Skeletal muscle cell (primary cell): ENCODE measurements around the gene STKLD1.

Experiments
- DNase-seq: peaks from one replicate; pipeline ENCODE4 v3.0.0-alpha.2; 2010; ENCODE audit warnings: low read depth
- H3K4me3 ChIP-seq: 2 replicates; pipeline ENCODE4 v1.5.1; 2011; ENCODE audit warnings: low read depth, mild to moderate bottlenecking, control low read depth, low read length, moderate library complexity

Gene STKLD1

GRCh38 chr9:133402689-133403088 lies 26.5 kb downstream of the STKLD1 start:
- no peak for DNase-seq
- no peak overlapping the region for H3K4me3 ChIP-seq

DNA sequence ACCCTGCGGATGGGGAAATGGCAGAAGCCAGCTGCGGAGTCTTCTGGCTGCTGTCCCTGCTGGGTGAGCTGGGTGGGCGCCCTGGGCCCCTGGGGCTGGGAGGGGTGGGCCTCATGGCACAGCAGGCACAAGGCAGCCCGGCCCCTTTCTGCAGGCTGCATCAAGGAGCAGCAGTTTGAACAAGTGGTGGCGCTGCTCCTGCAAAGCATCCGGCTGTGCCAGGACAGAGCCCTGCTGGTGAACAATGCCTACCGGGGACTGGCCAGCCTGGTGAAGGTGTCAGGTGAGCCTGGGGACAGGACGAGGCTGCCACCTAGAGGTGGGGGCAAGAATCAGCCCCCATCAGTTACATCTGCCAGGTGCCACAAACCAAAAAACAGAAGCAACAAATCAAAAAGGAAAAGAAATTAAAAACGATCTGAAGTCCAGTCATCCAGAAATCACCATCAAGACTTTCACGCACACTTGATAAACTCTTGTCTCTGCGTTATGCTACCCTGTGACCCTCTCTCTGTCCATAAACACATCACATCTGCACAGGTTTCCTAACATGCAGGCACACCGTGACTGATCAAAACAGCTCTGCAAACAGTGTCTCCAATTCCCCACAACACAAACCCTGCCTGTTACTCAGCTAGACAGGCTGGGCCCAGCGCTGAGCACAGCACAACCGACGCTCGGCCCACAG lies 27.7 kb downstream of the STKLD1 start:
- no peak overlapping the region for H3K4me3 ChIP-seq
- no peak for DNase-seq

DNA sequence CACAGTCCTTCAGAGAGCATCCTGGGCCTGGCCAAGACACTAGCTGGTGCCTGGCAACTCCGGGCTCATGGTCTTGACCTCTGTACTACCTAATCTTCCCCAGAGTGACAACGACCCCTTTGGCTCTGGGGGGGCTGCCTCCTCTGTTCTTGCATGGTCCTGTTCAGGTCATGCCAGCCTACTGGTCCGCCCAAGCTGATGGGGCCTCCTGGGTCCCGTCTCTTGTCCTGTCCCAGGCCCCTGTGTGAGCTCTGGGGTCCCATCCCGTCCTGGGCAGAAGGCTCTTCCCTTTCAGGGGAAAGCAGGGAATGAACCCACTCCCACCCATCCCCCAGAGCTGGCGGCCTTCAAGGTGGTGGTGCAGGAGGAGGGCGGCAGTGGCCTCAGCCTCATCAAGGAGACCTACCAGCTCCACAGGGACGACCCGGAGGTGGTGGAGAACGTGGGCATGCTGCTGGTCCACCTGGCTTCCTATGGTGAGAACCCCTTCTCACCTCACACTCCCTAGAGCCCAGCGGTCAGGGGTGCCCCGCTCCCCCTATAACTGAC lies 28.4 kb downstream of the STKLD1 start:
- no peak overlapping the region for H3K4me3 ChIP-seq
- no peak for DNase-seq

DNA sequence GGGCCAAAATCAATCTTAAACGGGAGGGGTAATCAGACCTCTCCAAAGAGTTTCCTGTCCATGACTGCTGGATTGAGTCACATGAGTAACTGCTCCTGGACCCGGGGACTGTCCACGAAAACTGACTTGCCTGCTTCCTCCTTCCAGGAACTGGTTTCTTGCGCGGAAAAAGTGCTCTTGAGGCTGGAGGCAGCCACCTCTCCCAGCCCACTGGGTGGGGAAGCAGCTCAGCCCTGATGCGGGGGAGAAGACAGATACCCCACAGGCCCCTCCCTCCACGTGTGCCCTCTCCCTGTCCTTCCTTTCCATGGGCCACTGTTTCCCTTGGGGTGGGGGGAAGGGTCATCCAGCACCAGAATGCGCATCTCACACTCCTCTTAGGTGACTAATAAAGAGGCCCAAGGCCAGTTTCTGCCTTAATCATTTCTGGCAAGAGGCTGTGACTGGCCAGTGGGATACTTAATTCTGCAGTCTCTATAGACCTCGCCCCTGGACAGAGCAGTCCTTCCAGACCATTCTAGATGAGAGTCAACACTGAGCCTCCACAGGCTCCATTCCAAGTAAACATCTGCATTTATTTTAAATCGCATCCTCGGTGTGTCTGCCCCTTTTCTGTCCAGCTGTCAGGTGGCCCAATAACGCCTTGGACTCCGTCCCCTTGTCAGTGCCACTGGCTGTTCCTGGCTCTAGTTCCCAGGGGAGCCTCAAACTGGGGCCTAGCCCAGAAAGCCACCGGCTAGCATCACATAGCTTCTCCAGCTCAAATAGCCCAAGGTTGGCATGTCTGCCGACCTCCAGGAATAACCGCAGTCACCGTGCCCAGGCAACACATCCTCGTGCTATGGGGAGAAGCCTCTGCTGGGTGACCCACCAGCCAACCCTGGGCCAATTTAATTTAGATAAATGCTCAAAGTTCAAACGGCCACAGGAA lies 29.6 kb downstream of the STKLD1 start:
- H3K4me3 ChIP-seq, result no peak overlapping the region
- no peak for DNase-seq

DNA sequence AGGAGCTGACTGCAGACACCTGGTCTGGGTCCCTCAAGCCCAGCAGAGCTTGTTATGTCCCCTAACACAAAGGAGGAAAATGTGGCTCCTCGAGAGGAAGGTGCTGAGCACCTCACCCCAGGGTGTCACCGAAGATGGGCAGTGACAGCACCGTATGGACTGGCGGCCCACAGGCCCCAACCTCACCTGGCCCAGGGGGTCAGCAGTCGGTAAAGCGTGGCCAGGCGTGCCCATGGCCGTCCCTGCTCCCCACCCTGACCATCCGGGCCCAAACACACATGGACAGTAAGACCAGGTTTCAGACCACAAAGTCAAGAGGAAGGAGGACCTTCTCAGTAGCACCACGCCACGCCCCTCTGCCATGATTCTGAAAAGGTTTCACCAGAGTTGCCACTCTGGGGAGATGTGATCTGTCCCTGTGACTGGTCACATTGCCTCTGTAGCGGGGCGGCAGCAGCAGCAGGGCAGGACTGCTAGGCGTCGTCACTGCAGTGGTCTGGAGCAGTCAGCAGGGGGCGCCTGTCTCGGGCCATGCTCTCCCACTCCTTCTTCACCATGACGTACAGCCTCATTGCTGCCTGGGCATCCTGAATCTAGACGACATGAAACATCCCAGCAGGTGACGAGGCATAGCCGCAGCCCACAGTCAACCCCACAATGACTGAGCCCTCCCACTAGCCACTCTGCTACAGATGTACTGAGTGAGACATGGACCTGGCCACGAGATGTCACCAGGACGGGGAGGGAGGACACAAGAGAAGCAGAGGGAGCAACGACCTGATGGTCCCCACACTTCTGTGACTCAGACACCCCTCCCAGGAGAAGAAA lies 30.5 kb downstream of the STKLD1 start:
- DNase-seq, result no peak

GRCh38 chr9:133408042-133408441 lies 31.9 kb downstream of the STKLD1 start:
- no peak for DNase-seq

More for the DNA sequence above, 30.5 kb downstream of the STKLD1 start:
- no peak overlapping the region for H3K4me3 ChIP-seq

GRCh38 chr9:133415170-133415569 lies 39.0 kb downstream of the STKLD1 start:
- H3K4me3 ChIP-seq, result no peak overlapping the region
- DNase-seq, result no peak

More at GRCh38 chr9:133408042-133408441, 31.9 kb downstream of the STKLD1 start:
- no peak overlapping the region for H3K4me3 ChIP-seq

DNA sequence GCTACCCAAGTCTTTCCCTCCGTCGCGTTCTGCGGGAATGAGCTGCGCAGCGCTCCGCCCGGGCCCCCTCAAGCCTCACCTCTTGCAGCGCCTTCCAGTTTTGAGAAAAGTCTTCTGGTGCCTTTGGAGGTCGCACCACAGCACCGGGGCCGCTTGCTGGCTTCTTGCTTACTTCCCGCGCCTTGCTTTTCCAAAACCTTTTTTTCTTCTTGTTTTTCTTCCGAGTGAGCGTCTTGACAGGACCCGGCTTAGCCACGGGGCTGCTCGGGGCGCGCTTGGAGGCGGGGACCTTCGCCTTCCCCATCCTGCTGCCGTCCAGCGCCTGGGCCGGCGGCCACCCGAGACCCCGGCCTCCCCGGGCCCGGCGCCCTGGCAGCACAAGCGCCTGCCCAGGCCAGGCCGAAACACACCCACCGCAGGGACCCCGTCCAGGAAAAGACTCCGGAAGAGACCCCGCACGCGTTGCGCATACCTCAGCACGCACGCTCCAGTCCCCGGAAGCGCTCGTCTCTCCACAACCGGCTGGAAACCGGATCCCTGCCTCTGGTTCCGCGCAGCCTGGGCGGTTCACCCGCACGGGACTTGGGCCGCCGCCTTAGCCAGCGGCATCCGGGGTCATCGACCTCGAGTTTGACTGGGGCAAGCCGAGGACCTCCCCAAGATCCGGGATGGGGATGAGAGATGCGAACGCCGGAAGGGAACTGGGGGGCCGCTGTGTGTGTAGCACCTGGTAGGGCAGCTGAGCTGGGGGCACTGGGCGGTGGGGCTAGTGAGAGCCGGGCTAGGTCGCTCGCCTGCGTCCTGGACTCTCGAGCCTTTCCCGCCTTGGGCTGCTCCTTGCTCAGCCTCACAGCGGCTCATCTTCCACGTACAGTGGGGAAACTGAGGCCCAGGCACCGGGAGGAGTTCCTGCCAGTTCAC lies 41.6 kb downstream of the STKLD1 start, which contains the start of gene REXO4:
REXO4 (minus strand) TSS at position 470 of the 921 bp plus-strand sequence; CDS start at position 304, 166 bp downstream.
- peak; percentile 66 for DNase-seq
- H3K4me3 ChIP-seq, result peak within 1 kb of the TSS; percentile 94

- no peak for DNase-seq
- H3K4me3 ChIP-seq, result peak overlapping the region; percentile 94
These were observed 42.8 kb downstream of the STKLD1 start for GRCh38 chr9:133419005-133419404.

- H3K4me3 ChIP-seq, result no peak overlapping the region
- DNase-seq, result no peak
These were observed 44.2 kb downstream of the STKLD1 start for GRCh38 chr9:133420392-133420827.

DNA sequence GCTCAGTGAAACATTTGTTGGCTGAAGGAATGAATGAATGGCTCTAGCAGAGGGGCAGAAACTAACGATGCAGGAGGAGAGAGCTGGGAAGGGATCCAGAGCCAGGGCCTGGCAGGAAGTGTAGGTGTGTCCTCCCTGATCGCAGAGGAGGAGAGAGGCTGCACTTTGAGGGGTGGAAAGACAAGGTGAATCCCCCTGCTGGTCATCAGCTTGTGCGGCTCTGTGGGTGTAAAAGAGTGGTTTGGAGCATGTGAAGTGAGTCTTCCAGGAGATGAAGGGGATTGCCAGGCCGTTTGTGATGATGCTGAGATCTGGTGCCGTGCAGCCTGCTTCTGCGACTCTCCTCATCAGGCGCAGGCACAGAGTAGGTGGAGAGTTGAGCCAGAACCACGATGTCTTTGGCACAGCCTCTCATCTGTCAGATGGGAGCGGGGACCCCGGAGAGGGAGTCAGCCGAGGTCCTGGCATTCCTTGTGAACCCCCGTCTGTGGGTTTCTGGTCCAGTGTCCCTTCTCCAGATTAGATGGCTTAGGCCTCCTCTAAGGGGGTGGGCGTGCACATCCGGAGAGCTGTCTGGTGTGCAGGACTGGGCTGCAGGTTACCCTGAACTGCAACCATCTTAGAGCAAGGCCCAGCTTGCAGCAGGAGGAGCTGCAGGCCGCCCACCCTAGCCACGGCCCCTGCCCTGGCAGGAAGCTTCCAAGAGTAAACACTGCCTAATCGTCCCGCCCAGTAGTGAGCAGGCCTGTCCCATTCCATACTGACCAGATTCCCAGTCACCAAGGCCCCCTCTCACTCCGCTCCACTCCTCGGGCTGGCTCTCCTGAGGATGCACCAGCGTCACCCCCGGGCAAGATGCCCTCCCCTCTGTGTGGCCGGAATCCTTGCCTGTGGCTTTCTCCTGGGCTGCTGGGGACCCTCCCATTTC lies 45.7 kb downstream of the STKLD1 start, which contains the start of gene ADAMTS13:
ADAMTS13 (plus strand) TSS at position 753 of the 928 bp plus-strand sequence; CDS start at position 830, 77 bp downstream.
- no peak within 1 kb of the TSS for H3K4me3 ChIP-seq
- no peak for DNase-seq

- no peak for DNase-seq
- H3K4me3 ChIP-seq, result no peak overlapping the region
These were observed 47.0 kb downstream of the STKLD1 start for GRCh38 chr9:133423216-133423615.

DNA sequence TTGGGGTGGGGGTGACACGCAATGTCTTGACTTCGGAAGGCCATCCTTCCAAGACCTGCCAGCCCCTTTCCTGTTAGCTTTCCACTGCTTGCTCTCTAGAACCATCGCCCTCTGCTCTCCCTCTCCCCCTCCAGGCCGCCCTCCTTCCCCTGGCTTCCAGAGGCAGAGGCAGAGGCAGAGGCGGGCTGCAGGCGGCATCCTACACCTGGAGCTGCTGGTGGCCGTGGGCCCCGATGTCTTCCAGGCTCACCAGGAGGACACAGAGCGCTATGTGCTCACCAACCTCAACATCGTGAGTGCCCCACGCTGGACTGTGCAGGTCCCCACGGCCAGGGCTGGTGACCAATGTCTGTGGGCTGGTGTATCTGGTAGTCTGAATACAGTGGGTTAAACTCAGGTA lies 48.0 kb downstream of the STKLD1 start:
- no peak for DNase-seq
- no peak overlapping the region for H3K4me3 ChIP-seq

GRCh38 chr9:133425049-133425632 lies 49.0 kb downstream of the STKLD1 start:
- no peak for DNase-seq
- no peak overlapping the region for H3K4me3 ChIP-seq

GRCh38 chr9:133426011-133426410 lies 49.8 kb downstream of the STKLD1 start:
- DNase-seq, result no peak

GRCh38 chr9:133427658-133428348 lies 51.6 kb downstream of the STKLD1 start:
- peak overlapping the region; percentile 15 for H3K4me3 ChIP-seq
- DNase-seq, result no peak

More at GRCh38 chr9:133426011-133426410, 49.8 kb downstream of the STKLD1 start:
- no peak overlapping the region for H3K4me3 ChIP-seq
